Ishikawa (cell line): ENCODE data around the gene GCNA.

Experiments
- CEBPB ChIP-seq: IDR thresholded peaks from 2 replicates; pipeline ENCODE4 v1.6.1; 2012
- CREB1 ChIP-seq: IDR thresholded peaks from 2 replicates; pipeline ENCODE4 v1.6.1; 2012; ENCODE audit warnings: low read depth
- EGR1 ChIP-seq: IDR thresholded peaks from 2 replicates; pipeline ENCODE4 v1.6.1; 2012
- EP300 ChIP-seq: IDR thresholded peaks from 2 replicates; pipeline ENCODE4 v1.6.1; 2012; ENCODE audit warnings: borderline replicate concordance
- FOXM1 ChIP-seq: IDR thresholded peaks from 2 replicates; pipeline ENCODE4 v1.6.1; 2012; ENCODE audit warnings: low read depth, borderline replicate concordance
- MAX ChIP-seq: IDR thresholded peaks from 2 replicates; pipeline ENCODE4 v1.6.1; 2012
- NFIC ChIP-seq: IDR thresholded peaks from 2 replicates; pipeline ENCODE4 v1.6.1; 2012
- RAD21 ChIP-seq: IDR thresholded peaks from 2 replicates; pipeline ENCODE4 v1.6.1; 2012; ENCODE audit warnings: low read depth
- REST ChIP-seq: IDR thresholded peaks from 2 replicates; pipeline ENCODE4 v1.6.1; 2012; ENCODE audit warnings: low read depth, mild to moderate bottlenecking
- TAF1 ChIP-seq: IDR thresholded peaks from 2 replicates; pipeline ENCODE4 v1.6.1; 2012; ENCODE audit warnings: low read depth, mild to moderate bottlenecking
- TCF12 ChIP-seq: IDR thresholded peaks from 2 replicates; pipeline ENCODE4 v1.6.1; 2012; ENCODE audit warnings: low read depth
- TEAD4 ChIP-seq: IDR thresholded peaks from 2 replicates; pipeline ENCODE4 v1.6.1; 2012
- USF1 ChIP-seq: IDR thresholded peaks from 2 replicates; pipeline ENCODE4 v1.6.1; 2012
- YY1 ChIP-seq: IDR thresholded peaks from 2 replicates; pipeline ENCODE4 v1.6.1; 2012; ENCODE audit warnings: low read depth
- ZBTB7A ChIP-seq: IDR thresholded peaks from 2 replicates; pipeline ENCODE4 v1.6.1; 2012; ENCODE audit warnings: low read depth

The GCNA gene

GRCh38 chrX:71550578-71550977, 27.7 kb upstream of the GCNA start:
- TF ChIP-seq USF1 = no peak
- TF ChIP-seq RAD21 = no peak
- no peak for TF ChIP-seq EGR1
- TF ChIP-seq TAF1 = no peak
- TF ChIP-seq ZBTB7A = no peak
- no peak for TF ChIP-seq YY1
- TF ChIP-seq REST = no peak
- TF ChIP-seq EP300 = no peak
- TF ChIP-seq CREB1 = no peak
- no peak for TF ChIP-seq TCF12
- TF ChIP-seq NFIC = no peak
- no peak for TF ChIP-seq MAX
- no peak for TF ChIP-seq CEBPB
- no peak for TF ChIP-seq TEAD4
- TF ChIP-seq FOXM1 = no peak

- TF ChIP-seq EGR1 = no peak
- no peak for TF ChIP-seq TAF1
- TF ChIP-seq TEAD4 = no peak
Measured at GRCh38 chrX:71556036-71556435, 22.2 kb upstream of the GCNA start.

- no peak for TF ChIP-seq RAD21
Measured at GRCh38 chrX:71558920-71559319, 19.3 kb upstream of the GCNA start.

- TF ChIP-seq TCF12 = no peak
- no peak for TF ChIP-seq CREB1
- no peak for TF ChIP-seq USF1
- TF ChIP-seq EGR1 = no peak
- no peak for TF ChIP-seq ZBTB7A
- TF ChIP-seq YY1 = no peak
- no peak for TF ChIP-seq REST
- no peak for TF ChIP-seq NFIC
- TF ChIP-seq TAF1 = no peak
- no peak for TF ChIP-seq MAX
- no peak for TF ChIP-seq EP300
- TF ChIP-seq CEBPB = no peak
- TF ChIP-seq RAD21 = no peak
- TF ChIP-seq TEAD4 = no peak
- no peak for TF ChIP-seq FOXM1
Measured at GRCh38 chrX:71563921-71564320, 14.3 kb upstream of the GCNA start.

- TF ChIP-seq EGR1 = no peak
- TF ChIP-seq USF1 = no peak
- TF ChIP-seq RAD21 = no peak
- no peak for TF ChIP-seq CEBPB
- no peak for TF ChIP-seq YY1
- TF ChIP-seq REST = no peak
- no peak for TF ChIP-seq CREB1
- TF ChIP-seq TEAD4 = no peak
- no peak for TF ChIP-seq TCF12
- TF ChIP-seq EP300 = no peak
- no peak for TF ChIP-seq NFIC
- TF ChIP-seq FOXM1 = no peak
- no peak for TF ChIP-seq MAX
Measured at GRCh38 chrX:71565474-71566041, 12.7 kb upstream of the GCNA start.
